ENCODE data around the gene SLC25A22. TPM values are rescaled to one million over a fixed set of nuclear protein-coding genes. Genes with fewer than 3 reads are reported as not detected.

The SLC25A22 gene
- total RNA-seq, result 18.2 and 20.0 TPM in 2 replicates

GRCh38 chr11:798093-798713 is at the start of gene SLC25A22:
Gene SLC25A22 (minus strand): TSS chr11:798281. CDS start chr11:795006, 3,275 bp downstream.

GRCh38 chr11:842370-843002 is 44.4 kb upstream of the SLC25A22 start, which contains the start of the genes POLR2L and TSPAN4:
Gene POLR2L (minus strand): TSS chr11:842529. CDS start chr11:842508, 21 bp downstream.
Gene TSPAN4 (plus strand): TSS chr11:842852. CDS start chr11:850305, 7,453 bp downstream.

GRCh38 chr11:832529-833113 is 34.5 kb upstream of the SLC25A22 start, which contains the start of gene CD151:
Gene CD151 (plus strand): TSS chr11:832952. CDS start chr11:836070, 3,118 bp downstream.

GRCh38 chr11:827897-828192 is 29.8 kb upstream of the SLC25A22 start, which contains the start of gene CRACR2B:
Gene CRACR2B (plus strand): TSS chr11:827919. CDS start chr11:828608, 689 bp downstream.

GRCh38 chr11:818396-819128 is 20.5 kb upstream of the SLC25A22 start, which contains the start of gene PNPLA2:
Gene PNPLA2 (plus strand): TSS chr11:818914. CDS start chr11:819719, 805 bp downstream.

GRCh38 chr11:809287-810039 is 11.4 kb upstream of the SLC25A22 start, which contains the start of gene RPLP2:
Gene RPLP2 (plus strand): TSS chr11:809967. CDS start chr11:810235, 268 bp downstream.

GRCh38 chr11:789943-790342 is 8.1 kb downstream of the SLC25A22 start, which contains the start of gene CEND1:
Gene CEND1 (minus strand): TSS chr11:790090. CDS start chr11:788576, 1,514 bp downstream.

GRCh38 chr11:777288-778255 is 20.5 kb downstream of the SLC25A22 start, which contains the start of gene GATD1:
Gene GATD1 (minus strand): TSS chr11:777487. CDS start chr11:777462, 25 bp downstream.

GRCh38 chr11:747158-748006 is 50.7 kb downstream of the SLC25A22 start, which contains the start of gene TALDO1:
Gene TALDO1 (plus strand): TSS chr11:747464. CDS start chr11:747482, 18 bp downstream.

Other genes starting within 250 kb of the SLC25A22 start
- 0.29 TPM in 1 of 2 replicates, not detected in the other for gene LMNTD2, start 237.5 kb downstream of the SLC25A22 start, total RNA-seq
- gene RASSF7, start 237.3 kb downstream of the SLC25A22 start, total RNA-seq, result 14.7 and 36.0 TPM in 2 replicates
- gene PHRF1, start 221.8 kb downstream of the SLC25A22 start, total RNA-seq, result 11.0 and 16.7 TPM in 2 replicates
- gene IRF7, start 182.3 kb downstream of the SLC25A22 start, total RNA-seq, result 11.7 and 21.3 TPM in 2 replicates
- not detected in 2 replicates for gene CDHR5, start 173.3 kb downstream of the SLC25A22 start, total RNA-seq
- gene SCT, start 171.1 kb downstream of the SLC25A22 start, total RNA-seq, result not detected in 2 replicates
- gene DRD4, start 161.0 kb downstream of the SLC25A22 start, total RNA-seq, result not detected in 2 replicates
- 20.0 and 26.5 TPM in 2 replicates for gene DEAF1, start 103.1 kb downstream of the SLC25A22 start, total RNA-seq
- 27.5 and 48.1 TPM in 2 replicates for gene TMEM80, start 102.5 kb downstream of the SLC25A22 start, total RNA-seq
- 31.1 and 40.8 TPM in 2 replicates for gene EPS8L2, start 92.0 kb downstream of the SLC25A22 start, total RNA-seq
- 155 and 167 TPM in 2 replicates for gene TALDO1, start 50.8 kb downstream of the SLC25A22 start, total RNA-seq
- 23.2 and 49.3 TPM in 2 replicates for gene GATD1, start 20.8 kb downstream of the SLC25A22 start, total RNA-seq
- gene CEND1, start 8.2 kb downstream of the SLC25A22 start, total RNA-seq, result 0.89 and 3.5 TPM in 2 replicates
- 21.6 and 28.0 TPM in 2 replicates for gene PIDD1, start 7.0 kb upstream of the SLC25A22 start, total RNA-seq
- gene RPLP2, start 11.7 kb upstream of the SLC25A22 start, total RNA-seq, result 457 and 731 TPM in 2 replicates
- 16.7 and 25.2 TPM in 2 replicates for gene PNPLA2, start 20.6 kb upstream of the SLC25A22 start, total RNA-seq
- 1.8 and 2.9 TPM in 2 replicates for gene CRACR2B, start 29.6 kb upstream of the SLC25A22 start, total RNA-seq
- 806 and 946 TPM in 2 replicates for gene CD151, start 34.7 kb upstream of the SLC25A22 start, total RNA-seq
- 214 and 287 TPM in 2 replicates for gene POLR2L, start 44.2 kb upstream of the SLC25A22 start, total RNA-seq
- 197 and 276 TPM in 2 replicates for gene TSPAN4, start 44.6 kb upstream of the SLC25A22 start, total RNA-seq
- 121 and 149 TPM in 2 replicates for gene CHID1, start 112.5 kb upstream of the SLC25A22 start, total RNA-seq
- 56.2 and 60.1 TPM in 2 replicates for gene AP2A2, start 127.6 kb upstream of the SLC25A22 start, total RNA-seq
- not detected in 2 replicates for gene MUC6, start 238.4 kb upstream of the SLC25A22 start, total RNA-seq